Skin epidermis (tissue), 12 donors: ENCODE results near the gene RASGRP4.

Source experiments
- H3K27ac ChIP-seq, 21 experiments: fragments of 200-600 bp; sonication (generic) in 11 of 21; one replicate each; pipeline ENCODE4 v1.5.0; 2020; ENCODE audit warnings: mild to moderate bottlenecking in 3 of 21, inconsistent platforms in 2 of 21, moderate library complexity in 2 of 21
- H3K4me3 ChIP-seq, 7 experiments: fragments of 200-600 bp; sonication (generic) in 2 of 7; one replicate each; pipeline ENCODE4 v1.5.0; 2020; ENCODE audit warnings: inconsistent platforms in 2 of 7, mild to moderate bottlenecking in 2 of 7, moderate library complexity in 1 of 7

Gene RASGRP4

DNA sequence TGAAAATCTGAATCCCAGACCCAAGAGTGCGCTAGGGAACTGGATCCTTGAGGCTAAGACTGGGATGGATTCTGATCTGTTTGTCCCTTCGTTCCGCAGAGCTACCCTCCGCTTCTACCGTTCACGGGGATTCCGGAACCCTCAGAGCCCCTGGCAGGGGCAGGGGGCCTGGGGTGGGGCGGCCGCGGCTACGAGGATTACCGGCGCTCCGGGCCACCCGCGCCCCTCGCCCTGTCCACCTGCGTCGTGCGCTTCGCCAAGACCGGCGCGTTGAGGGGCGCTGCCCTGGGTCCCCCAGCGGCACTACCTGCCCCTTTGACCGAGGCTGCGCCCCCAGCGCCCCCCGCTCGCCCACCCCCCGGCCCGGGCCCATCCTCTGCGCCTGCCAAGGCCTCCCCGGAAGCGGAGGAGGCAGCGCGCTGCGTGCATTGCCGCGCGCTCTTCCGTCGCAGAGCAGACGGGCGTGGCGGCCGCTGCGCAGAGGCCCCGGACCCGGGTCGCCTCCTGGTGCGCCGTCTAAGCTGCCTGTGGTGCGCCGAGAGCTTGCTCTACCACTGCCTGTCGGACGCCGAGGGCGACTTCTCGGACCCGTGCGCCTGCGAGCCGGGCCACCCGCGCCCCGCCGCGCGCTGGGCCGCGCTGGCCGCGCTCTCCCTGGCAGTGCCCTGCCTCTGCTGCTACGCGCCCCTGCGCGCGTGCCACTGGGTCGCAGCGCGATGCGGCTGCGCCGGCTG, 30.5 kb downstream of the RASGRP4 start:
- H3K27ac ChIP-seq = peak overlapping the region; percentile 26 to 86 (median 73)

DNA sequence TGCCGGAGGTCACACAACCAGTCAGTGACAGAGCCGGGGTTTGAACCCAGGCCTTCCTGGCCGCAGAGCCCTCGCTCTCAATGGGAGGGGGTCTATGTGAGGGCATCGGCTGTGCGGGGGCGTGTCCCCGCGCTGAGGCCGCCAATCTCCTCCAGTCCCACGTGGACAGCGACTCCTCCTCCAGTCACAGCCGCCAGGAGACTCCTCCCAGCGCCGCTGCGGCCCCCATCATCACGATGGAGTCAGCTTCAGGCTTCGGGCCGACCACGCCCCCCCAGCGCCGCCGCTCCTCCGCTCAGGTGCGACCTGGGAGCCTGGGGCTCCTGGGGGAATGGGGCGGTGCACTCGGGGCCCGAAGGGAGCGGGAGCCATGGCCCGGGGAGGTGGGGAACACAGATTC, 31.5 kb downstream of the RASGRP4 start:
- H3K27ac ChIP-seq = peak overlapping the region in 5 of 21 experiments; percentile 72 to 80 (median 74)
- peak overlapping the region in 6 of 7 experiments; percentile 7 to 53 (median 38) for H3K4me3 ChIP-seq

More for the DNA sequence above, 30.5 kb downstream of the RASGRP4 start:
- peak overlapping the region; percentile 25 to 53 (median 38) for H3K4me3 ChIP-seq

DNA sequence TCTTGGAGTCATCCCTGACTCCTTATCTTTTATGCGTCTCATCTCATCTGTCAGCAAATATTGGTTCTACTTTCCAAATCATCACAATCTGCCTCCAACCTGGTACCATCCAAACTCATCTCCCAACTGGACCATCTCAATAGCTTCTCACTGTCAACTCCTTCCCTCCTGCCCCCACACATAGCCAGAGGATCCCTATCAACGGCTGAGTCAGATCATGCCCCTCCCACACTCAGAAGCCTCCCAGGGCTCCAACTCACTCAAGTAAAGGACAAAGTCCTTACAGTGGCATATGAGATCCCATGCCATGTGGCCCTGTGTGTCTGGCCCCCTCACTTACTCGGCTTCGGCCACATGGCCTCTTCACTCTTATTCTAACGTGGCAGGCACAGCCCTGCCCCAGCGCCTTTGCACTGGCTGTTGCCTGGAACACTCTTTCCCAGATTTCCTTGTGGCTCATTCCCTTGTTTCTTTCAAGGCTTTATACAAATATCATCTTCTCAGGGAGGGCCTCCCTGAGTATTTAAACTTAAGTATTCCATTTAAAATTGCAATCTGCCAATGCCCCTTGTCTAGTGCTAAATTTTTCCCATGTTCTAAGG, 33.2 kb downstream of the RASGRP4 start:
- Histone ChIP-seq H3K27ac (no peak overlapping the region), H3K4me3 (no peak overlapping the region)

- H3K4me3 ChIP-seq = no peak overlapping the region
Measured at GRCh38 chr19:38391911-38392464, 34.0 kb downstream of the RASGRP4 start.

DNA sequence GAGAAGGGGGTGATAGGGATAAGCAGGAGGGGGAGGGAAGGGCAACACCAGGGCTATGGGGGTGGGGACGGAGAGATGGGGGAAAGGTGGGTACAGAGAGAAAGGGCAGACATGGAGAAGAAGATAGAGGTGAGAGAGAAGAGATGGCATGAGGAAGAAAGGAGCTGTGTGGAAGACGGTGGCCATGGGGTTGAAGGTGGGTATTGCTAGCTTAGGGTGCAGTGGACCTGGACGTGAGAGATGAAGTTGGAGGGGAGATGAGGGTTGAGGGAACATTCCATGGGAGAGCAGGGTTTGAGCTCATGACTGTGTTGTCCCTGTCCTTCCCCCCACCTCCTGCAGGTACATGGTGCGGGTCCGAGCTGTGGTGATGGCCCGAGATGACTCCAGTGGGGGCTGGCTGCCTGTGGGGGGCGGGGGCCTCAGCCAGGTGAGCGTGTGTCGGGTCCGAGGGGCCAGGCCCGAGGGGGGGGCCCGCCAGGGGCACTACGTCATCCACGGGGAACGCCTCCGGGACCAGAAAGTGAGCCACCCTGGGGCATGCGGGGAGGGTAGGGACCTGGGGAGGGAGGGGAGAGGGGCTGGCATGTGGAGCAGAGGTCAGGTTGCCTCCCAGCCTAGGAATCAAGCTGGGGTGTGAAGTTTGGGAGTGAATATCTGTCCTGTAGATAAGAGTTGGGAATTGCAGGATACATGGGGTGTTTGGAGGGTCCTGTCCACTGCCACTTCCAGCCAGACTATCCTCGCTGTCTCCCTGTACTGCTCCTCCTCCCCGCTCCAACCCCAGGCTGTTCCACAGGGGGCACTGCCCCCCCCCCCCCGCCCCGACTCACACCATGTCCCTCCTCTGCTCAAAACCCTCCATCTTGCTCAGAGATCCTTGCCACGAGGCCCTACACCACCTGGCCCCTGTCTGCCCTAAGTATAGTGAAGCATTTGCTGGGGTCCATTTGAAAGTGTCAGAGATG, 35.8 kb downstream of the RASGRP4 start:
- H3K4me3 ChIP-seq = no peak overlapping the region
- H3K27ac ChIP-seq = peak overlapping the region in 5 of 21 experiments; percentile 19 to 78 (median 65)

More at GRCh38 chr19:38391911-38392464, 34.0 kb downstream of the RASGRP4 start:
- H3K27ac ChIP-seq = no peak overlapping the region

GRCh38 chr19:38389101-38389925, 36.7 kb downstream of the RASGRP4 start:
- H3K4me3 ChIP-seq = peak overlapping the region; percentile 26 to 54 (median 42)
- peak overlapping the region in 16 of 21 experiments; percentile 19 to 78 (median 53) for H3K27ac ChIP-seq

DNA sequence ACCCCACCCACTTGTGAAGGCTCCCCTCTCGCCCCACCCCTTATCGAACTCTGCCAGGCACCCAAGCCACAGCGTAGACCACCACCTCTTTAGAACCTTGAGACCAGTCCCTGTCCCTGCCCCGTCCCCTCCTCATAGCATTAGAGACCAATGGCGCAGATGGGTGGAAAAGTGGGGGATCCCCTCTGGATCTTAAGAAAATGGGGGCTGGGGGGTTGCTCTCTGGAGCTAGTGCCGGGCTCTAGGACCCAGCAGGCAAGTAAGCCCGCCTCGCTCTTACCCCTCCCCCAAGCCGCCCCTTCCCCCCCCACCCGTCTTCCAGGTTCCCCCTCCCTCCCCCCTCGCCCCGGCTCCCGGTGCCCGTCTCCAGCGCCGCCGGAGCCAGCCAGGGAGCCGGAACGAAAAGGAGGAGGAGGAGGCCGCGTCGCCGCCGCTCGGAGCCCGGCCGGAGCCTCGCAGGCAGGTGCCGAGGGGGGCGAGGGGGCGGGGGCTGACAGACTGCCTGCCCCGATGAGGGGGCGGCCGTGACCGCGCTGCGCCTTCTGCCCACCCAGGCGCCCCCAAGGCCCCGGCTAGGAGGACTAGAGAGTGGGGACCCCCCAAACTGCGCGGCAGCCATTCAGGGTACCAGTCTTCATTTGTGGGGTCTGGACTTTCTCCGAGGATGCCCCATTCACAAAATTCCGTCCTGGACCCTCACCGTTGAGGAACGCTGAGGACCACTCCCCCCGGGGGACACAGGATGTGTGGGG, 37.5 kb downstream of the RASGRP4 start, which contains the start of gene SPRED3:
Gene SPRED3 (plus strand): TSS at position 349 of the 752 bp plus-strand sequence. CDS start 1,606 bp downstream, outside the sequence.
- peak within 1 kb of the TSS in 17 of 21 experiments; percentile 26 to 78 (median 54) for H3K27ac ChIP-seq

GRCh38 chr19:38387550-38388348, 38.3 kb downstream of the RASGRP4 start, which contains the start of gene GGN:
TSS of gene GGN (minus strand) at chr19:38388034. CDS start at chr19:38387261, 773 bp downstream.
- peak within 1 kb of the TSS in 17 of 21 experiments; percentile 26 to 78 (median 54) for H3K27ac ChIP-seq
- peak within 1 kb of the TSS; percentile 26 to 54 (median 42) for H3K4me3 ChIP-seq

More for the DNA sequence above, 37.5 kb downstream of the RASGRP4 start, which contains the start of gene SPRED3:
- peak within 1 kb of the TSS; percentile 26 to 54 (median 42) for H3K4me3 ChIP-seq

GRCh38 chr19:38386971-38387549, 39.0 kb downstream of the RASGRP4 start:
- Histone ChIP-seq H3K27ac (peak overlapping the region in 7 of 21 experiments; percentile 6 to 70 (median 43)), H3K4me3 (peak overlapping the region; percentile 26 to 54 (median 42))

DNA sequence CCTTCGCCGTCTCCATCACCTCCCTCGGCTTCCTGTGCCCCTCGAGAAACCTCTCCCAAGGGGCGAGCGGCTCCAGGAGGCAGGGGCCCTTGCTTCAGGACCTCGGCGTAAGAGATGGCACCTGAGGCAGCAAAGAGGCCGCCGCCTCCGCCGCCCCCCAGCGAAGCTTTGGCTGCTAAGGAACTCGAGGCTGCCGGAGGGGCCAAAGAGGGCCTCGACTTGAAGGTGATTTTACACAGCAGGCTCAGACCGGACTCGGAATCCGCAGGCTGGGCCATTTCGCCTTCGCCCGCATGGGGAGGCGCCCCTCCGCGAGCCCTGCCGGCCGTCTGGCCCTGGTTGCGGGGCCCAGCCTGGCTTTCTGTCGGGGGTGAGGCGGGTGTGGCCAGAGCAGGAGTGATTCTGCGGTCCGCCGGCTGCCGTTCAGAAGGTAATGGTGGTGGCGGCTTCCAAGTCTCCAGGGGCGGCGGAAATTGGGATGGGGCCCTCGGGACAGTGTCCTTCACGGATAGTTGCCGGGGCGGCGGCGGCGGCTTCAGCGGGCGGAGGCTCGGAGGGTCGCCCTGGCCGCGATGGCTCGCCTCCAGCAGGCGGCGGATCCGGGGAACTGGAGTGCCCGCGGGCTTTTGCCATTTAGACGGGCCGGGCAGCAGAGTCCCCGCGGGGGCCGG, 39.6 kb downstream of the RASGRP4 start:
- peak overlapping the region in 3 of 21 experiments; percentile 6 to 70 (median 40) for H3K27ac ChIP-seq
- H3K4me3 ChIP-seq = peak overlapping the region in 3 of 7 experiments; percentile 39 to 54 (median 51)

DNA sequence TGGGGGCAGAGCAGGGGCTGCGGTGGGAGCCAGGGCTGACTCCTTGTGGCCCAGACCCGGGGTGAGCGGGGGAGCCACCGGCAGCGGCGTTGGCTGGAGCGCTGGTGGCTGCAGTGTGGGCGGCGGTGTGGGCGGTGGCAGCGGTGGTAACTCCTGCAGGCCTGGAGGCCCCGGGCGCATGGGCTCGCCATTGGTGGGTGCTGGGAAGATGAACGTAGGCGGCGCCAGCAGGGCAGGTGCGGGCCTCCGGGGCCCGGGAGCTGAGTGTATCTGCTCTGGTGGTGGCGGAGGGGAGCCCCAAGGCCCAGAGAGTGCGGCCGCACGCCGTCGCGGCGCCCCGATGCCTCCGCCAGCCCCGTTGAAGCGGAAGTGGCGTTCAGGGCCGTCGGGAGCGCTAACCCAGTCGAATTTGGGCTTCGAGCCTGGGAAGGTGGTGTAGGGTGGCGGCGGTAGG, 40.2 kb downstream of the RASGRP4 start:
- Histone ChIP-seq H3K27ac (no peak overlapping the region), H3K4me3 (no peak overlapping the region)

DNA sequence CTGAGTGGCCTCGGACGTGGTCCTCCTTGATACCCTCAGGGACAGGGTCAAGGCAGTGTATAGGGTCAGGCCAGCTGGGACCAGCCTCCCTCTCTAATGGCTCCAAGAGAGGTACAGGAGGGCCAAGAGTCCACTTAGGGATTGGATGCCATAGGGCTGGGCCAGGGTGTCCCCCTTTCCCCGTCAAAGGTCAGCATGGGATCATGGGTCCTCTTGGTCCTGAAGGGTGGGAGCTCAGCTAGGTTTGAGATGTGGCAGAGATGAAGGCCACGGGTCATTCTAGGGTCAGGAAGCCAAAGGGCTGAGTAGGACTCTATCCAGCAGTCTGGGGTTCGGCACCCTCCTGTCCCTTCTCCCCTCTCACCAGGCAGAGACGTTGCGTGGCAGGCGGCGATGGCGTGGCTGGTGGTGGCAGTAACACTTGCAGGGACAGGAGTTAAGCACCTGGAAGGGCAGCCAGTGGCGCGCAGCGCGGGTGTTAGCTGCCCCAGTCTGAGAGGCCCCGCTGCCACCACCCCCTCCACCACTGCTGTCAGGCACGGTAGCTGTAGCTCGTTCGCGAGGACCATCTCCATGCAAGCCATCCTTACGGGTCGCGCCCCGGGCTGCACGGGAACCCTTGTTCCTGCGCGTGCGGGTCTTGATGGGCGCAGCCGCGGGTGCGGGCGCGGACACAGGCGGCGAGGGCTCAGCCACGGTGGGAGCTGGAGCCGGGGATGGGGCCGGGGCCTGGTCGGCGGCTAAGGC, 40.8 kb downstream of the RASGRP4 start:
- H3K4me3 ChIP-seq = no peak overlapping the region
- no peak overlapping the region for H3K27ac ChIP-seq

GRCh38 chr19:38384209-38385027, 41.6 kb downstream of the RASGRP4 start:
- no peak overlapping the region for H3K4me3 ChIP-seq
- H3K27ac ChIP-seq = no peak overlapping the region

DNA sequence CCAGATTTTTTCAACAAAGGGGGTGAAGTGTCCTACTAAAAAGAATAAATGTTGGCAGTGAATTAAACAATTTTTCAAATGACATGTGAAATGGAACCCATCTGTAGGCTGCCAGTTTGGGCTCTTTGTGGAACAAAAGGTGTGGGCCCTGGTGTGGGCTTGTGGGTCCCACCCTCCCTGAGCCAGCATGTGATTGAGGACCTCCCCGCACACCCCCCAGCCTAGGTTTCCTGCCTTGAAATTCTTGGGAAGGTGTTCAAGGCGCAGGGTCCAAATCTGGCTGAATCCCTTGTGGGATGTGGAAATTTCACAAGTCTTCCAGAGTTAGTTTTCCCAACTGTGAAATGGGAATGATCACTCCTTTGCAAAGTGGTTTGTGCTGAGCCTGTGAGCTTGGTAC, 42.3 kb downstream of the RASGRP4 start:
- H3K4me3 ChIP-seq = no peak overlapping the region
- H3K27ac ChIP-seq = no peak overlapping the region
